GM19035 (cell line): ENCODE results near the gene ERICH6B.
"Not testable (repeated sequence)": the region's sequence is repeated elsewhere in the genome, so short reads cannot be mapped to it uniquely, and the experiment has no call there.

Source experiments
- ATAC-seq: cut with Tn5 transposase; IDR thresholded peaks from one replicate; pipeline ENCODE4 v1.9.1; 2021; ENCODE audit not compliant: unreplicated experiment

ERICH6B gene

DNA sequence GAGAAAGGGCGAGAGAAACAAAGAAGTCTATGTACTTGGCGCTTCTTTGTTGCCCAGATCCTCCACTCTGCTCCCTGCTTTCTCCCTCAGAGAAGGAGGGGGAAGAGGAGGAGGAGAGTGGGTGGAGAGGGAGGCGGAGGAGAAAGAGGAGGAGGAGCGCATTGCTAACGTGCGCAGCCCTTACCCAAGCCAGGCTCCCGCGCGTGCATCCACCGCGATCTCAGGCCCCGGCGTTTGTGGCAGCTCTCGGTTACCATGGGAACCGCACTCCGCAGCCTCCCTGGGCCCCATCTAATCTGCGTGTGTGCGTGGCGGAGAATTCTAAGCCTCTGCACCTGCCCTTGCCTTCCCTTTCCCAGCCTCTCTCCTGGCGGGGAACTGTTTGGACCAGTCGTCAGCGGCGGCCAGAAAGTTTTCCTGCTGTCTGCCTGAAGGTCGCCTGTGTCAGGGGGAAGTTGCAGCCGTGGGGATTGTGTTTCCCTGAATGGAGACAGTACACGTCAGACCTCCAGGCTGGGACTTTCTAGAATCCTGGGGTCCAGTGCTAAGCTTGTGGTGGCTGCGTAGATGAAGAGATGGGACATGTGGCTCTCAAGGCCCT lies at the start of gene ERICH6B:
Gene ERICH6B (minus strand): TSS at position 239 of the 601 bp plus-strand sequence. CDS start 18,734 bp downstream, outside the sequence.
- no peak for ATAC-seq

GRCh38 chr13:45662903-45663302 lies 47.4 kb upstream of the ERICH6B start:
- not testable (repeated sequence) for ATAC-seq

GRCh38 chr13:45662162-45662561 lies 46.6 kb upstream of the ERICH6B start:
- no peak for ATAC-seq

DNA sequence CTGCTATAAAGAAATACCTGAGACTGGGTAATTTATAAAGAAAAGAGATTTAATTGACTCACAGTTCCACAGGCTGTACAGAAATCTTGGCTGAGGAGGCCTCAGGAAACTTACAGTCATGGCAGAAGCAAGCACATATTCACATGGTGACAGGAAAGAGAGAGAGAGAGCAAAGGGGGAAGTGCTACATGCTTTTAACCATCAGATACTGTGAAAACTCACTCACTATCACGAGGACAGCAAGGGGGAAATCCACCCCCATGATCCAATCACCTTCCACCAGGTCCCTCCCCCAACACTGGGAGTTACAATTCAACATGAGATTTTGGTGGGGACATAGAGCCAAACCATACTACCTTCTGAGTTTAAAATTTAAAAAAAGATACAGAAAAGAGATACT lies 44.9 kb upstream of the ERICH6B start:
- ATAC-seq = not testable (repeated sequence)

DNA sequence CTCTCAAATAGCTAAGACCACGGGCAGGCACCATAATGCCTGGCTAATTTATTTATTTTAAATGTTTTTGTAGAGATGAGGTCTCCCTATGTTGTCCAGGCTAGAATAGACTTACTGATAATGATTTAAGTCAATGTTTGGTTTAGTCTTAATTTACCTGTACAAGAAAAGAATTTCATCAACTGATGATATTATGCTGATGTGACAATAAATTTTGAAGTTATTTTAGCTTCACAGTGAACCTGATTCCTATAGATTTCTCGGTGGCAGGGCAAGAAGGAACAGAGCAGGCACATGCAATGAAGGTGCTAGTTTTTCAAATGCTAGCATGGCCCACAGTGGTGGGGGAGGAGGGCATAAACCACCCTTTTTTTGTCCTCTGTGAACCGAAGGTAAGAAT lies 44.0 kb upstream of the ERICH6B start:
- no peak for ATAC-seq

GRCh38 chr13:45658586-45659235 lies 43.2 kb upstream of the ERICH6B start:
- ATAC-seq = no peak

DNA sequence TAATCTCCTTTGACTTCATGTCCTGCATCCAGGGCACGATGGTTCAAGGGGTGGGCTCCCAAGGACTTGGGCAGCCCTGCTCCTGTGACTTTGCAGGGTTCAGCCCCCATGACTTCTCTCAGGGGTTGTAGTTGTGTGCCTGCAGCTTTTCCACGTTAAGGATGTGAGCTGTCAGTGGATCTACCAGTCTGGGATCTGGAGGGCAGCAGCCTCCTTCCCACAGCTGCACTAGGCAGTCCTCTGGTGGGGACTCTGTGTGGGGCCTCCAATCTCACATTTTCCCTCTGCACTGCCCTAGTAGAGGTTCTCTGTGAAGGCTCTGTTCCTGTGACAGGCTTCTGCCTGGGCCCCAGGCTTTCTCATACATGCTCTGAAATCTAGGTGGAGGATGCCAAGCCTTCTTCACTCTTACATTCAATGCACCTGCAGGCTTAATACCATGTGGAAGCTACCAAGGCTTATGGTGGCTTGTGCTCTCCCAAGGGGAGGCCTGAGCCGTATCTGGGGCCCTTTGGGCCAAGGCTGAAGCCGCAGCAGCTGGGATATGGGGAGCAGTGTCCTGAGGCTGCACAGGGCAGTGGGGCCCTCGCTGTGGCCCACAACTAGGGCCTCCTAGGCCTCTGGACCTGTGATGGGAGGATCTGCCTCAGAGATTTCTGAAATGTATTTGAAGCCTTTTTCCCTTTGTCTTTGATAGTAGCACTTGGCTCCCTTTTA lies 39.3 kb upstream of the ERICH6B start:
- ATAC-seq = no peak

GRCh38 chr13:45645263-45645662 lies 29.7 kb upstream of the ERICH6B start:
- not testable (repeated sequence) for ATAC-seq

GRCh38 chr13:45642159-45642558 lies 26.6 kb upstream of the ERICH6B start:
- not testable (repeated sequence) for ATAC-seq

GRCh38 chr13:45635291-45635690 lies 19.8 kb upstream of the ERICH6B start:
- ATAC-seq = not testable (repeated sequence)

DNA sequence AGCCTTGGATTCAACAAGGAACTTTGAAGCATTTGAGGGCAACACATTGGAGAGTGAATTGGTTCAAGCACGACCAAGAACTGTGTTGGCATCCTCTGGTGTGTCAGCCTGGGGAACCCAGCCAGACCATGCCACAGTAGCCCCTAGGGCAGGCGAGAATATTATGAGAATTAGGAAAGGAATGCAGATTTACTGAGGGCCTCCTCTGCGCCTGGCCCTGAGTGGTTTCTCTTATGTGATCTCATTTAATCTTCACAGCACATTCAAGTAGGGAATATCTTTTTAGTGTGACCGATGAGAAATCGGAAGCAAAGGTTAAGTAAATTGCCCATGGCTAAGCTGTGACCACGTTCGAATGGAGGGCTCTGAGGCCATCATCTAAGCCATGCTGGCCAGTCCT lies 15.3 kb upstream of the ERICH6B start:
- no peak for ATAC-seq

DNA sequence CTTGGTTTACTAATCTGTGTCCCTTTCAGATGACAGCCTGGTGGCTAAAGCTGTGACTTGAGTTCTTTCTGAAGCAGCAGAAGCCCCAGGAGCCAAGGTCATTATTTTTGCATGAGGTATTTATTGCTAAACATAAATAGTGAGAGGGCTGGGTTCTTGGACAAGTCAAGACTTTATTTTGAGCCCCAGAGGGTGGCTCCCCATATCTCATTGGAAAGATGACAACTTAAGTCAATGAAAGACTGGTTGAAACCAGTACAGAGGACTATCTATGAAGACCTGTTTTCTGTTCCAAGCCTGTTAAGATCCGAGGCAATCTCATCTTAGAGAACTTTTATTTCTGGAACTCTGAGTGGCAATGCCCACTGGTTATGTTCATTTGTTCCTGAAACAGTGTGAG lies 14.4 kb upstream of the ERICH6B start:
- no peak for ATAC-seq

GRCh38 chr13:45628094-45628493 lies 12.6 kb upstream of the ERICH6B start:
- no peak for ATAC-seq

DNA sequence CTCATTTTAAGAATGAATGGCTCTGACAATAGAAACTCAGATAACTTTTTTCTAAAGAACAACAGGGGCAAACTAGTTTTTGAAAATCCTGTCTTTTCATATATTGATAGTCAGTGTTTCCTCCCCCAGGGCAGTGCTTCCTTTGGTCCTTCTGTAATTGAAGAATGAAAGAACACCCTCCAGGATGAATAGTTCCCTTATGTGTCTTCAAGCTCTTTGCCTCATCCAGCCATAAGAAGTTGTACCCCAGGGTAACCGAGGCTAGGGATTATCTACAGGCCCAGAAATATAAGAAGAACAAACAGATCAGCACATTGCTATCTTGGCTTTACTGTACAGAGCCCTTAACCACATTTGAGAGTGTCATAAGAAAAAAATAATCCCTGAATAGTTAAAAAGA lies 12.1 kb upstream of the ERICH6B start:
- no peak for ATAC-seq

- no peak for ATAC-seq
Measured at GRCh38 chr13:45626731-45627374, 11.3 kb upstream of the ERICH6B start.

DNA sequence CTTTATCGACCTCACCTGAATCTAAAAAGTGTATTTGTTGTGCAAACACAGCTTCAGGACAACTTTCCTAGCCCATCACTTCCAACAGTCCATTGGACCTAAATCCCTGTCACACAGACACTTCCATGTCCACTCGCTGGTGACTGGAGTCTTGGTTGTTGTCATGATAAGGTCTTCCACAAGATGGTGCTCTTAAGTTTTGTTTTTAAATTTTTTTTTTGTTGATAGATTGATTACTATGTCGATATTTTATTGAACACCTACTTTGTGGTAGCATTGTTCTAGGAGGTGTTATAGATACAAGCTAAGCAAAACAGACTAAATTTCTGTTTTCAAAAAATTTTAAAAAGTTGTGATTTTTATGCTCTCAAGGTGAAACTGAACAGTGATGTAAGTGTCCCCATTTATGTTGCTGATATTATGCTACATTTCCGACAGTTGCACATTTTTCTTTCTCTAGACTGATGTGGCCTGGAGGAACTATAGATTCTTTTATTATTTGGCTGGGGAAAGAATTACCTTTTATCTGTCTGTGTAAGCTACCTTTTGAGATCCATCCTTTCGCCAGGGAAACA lies 8.1 kb upstream of the ERICH6B start:
- no peak for ATAC-seq

DNA sequence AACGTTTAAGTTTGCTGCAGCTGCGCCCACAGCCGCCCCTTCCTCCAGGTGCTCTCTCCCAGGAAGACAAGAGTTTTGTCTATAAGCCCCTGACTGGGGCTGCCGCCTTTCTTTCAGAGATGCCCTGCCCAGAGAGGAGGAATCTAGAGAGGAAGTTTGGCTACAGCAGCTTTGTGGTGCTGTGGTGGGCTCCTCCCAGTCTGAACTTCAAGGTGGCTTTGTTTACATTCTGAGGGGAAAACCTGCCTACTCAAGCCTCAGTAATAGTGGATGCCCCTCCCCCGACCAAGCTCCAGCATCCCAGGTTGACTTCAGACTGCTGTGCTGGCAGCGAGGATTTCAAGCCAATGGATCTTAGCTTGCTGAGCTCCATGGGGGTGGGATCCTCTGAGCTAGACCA lies 6.4 kb upstream of the ERICH6B start:
- ATAC-seq = no peak

- ATAC-seq = no peak
Measured at GRCh38 chr13:45607931-45608330, 7.6 kb downstream of the ERICH6B start.

- ATAC-seq = no peak
Measured at GRCh38 chr13:45604892-45605291, 10.6 kb downstream of the ERICH6B start.

DNA sequence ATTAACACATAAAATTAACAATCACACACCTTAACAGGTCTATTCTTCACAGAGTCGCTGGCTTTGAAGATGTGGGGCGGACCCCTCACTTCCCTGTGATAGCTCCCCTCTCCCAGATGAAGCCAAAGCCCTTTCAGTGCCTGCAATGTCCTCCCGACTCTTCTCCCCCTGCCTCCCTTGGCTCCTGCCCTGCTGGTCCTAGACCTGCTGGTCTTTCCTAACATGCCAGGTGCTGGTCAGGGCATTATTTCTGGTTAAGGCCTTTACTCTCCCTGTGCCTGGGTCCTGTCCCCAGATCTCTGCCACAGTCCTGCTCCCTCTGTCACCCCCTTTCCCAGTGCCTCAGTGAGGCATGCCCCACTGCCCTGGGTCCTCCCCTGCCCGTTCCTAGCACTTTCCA lies 12.2 kb downstream of the ERICH6B start:
- no peak for ATAC-seq
